NCI-H187 (cell line): Measurements from ENCODE around the gene STYXL1.
A peak's percentile ranks its signal among the peaks of the same experiment; 100 is the strongest.
"Not testable (repeated sequence)": the region's sequence is repeated elsewhere in the genome, so short reads cannot be mapped to it uniquely, and the experiment has no call there.

Source experiments
- DNase-seq, 2 experiments: peaks; one replicate each; lab custom pipeline; 2025; lab: John Stamatoyannopoulos, UW

Gene STYXL1

DNA sequence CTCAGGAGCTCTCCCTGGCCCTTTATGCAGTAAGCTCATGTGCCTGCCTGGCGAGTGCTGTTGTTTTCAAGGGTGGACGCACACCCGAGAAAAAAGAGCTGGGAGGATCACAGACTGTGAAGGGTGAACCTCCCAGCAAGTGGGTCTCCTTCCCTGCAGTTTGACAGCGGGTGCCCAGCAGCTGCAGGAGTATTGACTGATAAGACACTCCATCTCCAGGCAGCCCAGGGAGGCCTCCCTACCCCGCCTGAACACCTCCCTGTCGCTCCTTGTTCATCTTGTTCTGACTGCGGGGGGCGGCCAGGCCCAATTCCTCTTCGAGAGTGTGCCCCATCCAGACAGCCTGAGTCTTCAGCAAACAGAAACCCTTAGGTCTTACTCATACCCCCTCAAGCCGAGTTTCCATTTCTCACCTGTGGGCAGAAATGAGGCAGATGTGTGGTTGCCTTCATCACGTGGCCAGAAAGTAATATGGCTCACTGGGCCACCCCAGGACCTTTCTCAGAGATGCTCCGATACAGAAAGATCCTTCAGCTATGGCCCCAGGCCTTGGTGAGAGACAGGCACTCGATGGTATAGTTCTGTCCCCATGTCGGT lies 17.3 kb upstream of the STYXL1 start:
- no peak for DNase-seq

DNA sequence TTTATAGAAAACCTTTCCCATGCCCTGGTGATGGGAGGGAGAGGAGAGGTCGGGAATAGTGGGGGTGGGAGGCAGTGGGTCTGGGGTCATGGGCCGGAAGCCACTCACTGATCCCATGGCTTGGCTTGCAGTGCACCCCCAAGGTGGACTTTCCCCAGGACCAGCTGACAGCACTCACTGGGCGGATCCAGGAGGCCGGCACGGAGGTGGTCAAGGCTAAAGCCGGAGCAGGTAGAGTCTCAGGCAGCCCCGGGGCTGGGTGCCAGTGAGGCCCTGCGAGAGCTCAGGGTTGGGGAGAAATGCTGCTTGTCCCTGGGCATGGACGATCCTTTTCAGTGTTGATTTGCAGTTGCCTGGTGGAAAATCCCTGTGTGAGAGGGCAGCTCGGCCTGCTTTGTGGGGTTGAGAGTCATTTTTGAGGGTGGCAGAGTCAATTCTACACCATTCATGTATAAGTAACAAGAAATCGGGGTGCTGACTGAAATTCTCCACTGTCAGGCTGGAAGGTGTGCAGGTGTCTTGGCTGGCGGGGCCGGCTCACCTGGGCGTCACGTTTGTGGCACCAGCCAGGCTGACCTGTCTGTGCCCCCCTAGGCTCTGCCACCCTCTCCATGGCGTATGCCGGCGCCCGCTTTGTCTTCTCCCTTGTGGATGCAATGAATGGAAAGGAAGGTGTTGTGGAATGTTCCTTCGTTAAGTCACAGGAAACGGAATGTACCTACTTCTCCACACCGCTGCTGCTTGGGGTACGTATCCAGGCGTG lies 16.6 kb upstream of the STYXL1 start:
- DNase-seq = no peak

DNA sequence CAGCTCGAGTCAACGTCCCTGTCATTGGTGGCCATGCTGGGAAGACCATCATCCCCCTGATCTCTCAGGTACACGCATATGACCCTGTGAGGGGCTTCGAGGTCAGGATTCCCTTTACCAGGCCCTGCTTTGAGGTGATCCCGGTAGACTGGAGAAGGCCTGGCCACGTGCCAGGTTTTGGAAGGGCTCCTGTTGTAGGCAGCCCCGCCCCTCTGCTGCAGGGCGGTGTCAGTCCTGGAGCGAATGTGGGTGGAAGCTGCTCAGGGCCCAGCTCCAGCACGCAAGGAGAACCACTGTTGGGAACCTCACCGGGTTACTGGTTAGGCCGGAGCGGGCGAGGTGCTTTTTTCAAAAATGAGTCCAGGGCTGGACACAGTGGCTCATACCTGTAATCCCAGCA lies 15.7 kb upstream of the STYXL1 start:
- peak in 1 of 2 experiments; percentile 63 for DNase-seq

DNA sequence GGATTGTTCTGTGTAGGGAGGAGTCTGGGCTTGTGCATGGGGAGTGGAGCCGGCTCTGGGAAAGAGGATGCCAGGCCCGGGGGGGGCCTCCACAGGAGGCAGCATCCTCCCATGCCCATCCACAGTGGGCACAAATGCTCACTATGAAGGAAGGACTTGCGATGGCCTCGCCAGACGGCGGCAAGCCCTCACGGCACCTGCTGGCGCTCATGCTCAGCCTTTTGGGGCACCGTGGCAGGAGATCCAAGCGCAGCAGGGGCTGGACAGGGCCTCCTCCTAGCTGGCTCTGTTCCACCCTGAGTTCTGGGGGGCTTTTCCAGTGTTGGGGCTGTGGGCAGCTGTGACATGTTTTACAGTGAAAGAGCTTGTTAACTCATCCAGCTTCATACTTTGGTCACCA lies 15.3 kb upstream of the STYXL1 start:
- DNase-seq = no peak

DNA sequence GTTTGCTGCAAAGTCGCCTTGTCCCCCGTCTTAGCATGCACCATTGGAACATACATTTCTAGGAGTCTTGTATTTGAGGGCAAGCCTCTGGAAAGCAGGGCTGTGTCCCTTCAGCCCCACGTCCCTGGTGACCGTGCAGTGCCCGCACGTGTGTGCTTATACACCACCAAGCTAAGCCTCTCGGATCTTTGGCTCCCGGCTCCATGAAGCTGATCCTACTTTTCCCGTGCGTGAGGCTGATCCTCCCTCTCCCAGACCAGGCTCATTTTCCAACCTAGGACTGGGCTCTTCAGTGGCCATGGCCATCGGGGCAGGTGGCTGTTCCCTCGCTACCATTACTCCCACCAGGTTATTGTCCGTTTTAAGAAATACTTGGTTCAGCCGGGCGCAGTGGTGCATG lies 14.5 kb upstream of the STYXL1 start:
- DNase-seq = no peak

DNA sequence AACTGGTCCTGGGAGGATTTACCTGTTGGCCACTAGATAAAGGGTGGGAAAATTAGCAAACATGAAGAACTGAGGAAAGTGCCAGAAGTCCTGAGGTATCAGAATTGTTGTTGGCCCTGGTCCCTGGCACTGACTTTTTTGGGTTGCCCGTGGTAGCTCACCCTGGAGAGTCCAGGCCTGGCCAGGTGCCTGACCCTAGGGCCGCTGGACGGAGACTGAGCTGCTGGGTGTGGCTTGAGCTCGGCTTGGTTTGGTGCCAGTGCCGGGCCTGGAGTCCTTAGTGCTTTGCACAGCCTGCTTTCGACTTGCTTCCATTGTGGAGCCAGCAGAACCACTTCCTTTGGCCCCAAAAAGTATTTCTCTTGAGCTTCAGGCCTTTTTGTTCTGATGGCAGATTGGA lies 13.0 kb upstream of the STYXL1 start:
- DNase-seq = no peak

DNA sequence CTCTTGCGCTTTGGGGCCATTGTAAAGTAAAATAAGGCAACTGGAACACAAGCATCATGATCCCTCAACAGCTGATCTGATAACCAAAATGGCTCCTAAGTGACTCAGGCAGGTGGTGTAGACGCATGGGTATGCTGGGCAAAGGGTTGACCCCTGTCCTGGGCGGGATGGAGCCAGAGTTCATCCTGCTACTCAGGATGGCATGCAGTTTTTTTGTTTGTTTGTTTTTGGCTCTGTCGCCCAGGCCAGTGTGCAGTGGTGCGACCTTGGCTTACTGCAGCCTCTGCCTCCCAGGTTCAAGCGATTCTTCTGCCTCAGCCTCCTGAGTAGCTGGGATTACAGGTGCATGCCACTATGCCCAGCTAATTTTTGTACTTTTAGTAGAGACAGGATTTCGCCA lies 10.9 kb upstream of the STYXL1 start:
- not testable (repeated sequence) for DNase-seq

DNA sequence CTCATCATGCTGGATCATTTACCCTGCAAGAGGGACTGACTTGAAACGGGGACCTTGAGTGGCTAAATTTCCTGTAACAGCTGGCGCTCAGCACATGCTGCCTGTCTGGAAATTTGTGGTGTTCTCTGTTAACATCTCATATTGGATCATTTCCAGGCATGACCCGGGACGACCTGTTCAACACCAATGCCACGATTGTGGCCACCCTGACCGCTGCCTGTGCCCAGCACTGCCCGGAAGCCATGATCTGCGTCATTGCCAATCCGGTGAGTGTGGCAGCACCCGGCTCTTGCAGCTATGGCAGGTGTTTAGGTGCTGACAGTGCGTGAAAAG lies 10.0 kb upstream of the STYXL1 start:
- DNase-seq = no peak

DNA sequence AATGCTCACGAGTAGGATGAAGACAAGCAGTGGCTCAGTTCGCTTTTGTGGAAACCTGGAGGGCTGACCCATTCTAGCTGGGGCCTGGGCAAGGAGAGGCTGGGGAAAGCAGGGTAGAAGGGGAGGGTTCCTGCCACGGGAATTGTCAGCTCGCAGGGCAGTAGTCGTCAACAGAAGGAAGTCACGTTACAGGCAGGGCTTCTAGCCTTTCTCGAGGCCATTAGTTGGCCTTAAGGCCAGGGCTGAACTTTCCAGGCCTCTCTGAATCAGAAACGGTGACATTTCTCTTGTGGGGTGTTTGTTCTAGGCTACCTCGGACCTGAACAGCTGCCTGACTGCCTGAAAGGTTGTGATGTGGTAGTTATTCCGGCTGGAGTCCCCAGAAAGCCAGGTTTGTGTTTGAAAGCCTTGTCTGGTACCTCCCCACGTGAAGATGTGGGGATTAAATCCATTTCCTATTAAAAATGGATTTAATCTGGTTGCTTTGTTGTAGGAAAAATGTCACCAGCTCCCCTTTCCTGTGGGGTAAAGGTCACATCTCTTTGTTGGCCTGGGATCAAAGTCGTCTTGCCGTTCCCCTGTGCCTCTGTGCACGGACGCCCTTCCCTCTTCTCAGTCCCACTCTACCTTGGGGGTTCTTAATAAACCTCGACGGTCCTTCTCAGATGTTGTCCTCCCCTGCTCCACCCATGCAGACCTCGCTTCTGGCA lies 9.5 kb upstream of the STYXL1 start:
- no peak for DNase-seq

DNA sequence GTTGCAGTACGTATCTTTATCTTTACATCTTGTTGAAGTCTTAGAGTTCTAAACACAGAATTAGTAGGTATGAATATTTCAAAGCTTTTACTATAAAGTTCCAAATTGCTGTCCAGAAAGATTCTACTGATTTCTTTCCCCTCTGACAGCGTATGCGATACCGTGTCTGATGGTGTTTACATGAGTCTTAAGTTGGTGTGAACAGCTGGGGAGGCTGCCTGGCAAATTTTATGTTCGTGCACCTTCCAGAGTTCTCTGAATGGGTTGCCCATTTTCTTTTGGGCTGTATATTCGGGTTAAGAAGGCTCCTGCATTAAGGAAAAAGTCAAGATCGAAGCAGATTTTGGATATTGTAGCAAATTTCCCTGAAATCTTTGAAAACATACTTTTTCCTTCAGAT lies 8.4 kb upstream of the STYXL1 start:
- no peak for DNase-seq

DNA sequence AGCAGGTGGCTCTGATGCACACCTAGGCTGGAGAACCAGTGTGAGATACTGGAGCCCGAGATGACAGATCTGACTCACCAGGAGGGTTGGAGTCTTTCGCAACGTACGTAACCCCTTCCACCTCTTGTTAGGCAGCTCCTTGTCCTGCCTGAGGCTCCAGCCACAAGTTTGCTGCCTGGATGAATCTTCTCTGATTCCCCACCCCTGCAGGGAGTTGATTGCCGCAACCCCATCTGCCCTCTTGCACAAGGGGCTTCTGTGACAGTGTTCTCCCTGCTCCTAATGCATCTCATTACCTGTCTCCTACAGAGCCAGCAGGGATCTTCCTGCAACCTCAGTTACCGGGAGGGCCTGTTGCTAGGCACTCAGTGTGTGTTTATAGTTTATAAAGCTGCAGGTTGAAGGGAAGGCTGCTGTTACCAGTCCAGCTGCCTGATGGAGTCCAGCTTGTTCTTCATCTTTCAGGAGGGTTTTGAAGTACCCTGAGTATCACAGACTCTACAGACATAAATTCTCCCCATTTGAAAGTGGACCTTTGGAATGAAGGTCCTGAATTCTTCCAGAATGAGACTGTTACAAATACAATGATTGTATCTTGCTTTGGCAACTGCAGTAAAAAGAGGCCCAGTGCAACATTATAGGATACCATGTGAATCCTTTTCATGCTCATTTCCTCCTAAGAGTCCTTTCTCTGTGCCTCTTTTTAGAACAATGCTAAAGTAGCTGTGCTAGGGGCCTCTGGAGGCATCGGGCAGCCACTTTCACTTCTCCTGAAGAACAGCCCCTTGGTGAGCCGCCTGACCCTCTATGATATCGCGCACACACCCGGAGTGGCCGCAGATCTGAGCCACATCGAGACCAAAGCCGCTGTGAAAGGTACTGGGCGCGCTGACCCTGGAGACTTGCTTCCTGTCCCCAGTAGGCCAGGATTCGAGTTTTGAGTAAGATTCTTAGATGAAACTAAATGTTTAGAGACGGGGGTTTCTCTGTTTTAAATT lies 6.6 kb upstream of the STYXL1 start:
- DNase-seq = no peak

DNA sequence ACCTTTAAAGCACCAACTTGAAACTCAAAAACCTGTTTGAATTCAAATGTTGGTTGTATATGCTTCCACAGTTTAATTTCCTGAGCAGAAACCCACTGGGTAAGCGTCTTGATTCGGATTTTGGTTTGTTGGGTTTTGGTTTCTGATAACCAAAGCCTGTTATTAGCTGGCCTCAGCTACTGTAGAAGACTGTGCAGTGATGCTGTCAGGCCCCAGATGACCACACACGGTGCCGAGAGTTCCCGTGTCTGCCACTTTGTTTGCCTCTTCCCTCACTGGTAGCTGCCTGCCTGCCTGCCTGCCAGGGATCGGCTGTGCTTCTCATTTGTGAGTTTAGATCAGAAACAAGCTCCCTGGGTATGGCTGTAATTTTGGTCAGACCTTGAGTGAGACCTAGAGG lies 5.7 kb upstream of the STYXL1 start:
- DNase-seq = no peak

DNA sequence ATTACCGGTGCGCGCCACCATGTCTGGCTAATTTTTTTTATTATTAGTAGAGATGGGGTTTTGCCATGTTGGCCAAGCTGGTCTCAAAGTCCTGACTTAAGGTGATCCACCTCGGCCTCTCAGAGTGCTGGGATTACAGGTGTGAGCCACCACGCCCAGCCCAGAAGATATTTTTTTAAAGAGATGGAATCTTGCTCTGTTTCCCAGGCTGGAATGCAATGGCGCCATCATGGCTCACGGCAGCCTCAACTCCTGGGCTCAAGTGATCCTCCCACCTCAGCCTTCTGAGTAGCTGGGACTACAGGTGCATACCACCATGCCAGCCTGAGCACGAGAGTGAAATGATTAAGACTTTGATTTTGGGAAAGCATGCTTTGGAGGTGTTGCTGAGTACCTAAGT lies 4.9 kb upstream of the STYXL1 start:
- DNase-seq = not testable (repeated sequence)

DNA sequence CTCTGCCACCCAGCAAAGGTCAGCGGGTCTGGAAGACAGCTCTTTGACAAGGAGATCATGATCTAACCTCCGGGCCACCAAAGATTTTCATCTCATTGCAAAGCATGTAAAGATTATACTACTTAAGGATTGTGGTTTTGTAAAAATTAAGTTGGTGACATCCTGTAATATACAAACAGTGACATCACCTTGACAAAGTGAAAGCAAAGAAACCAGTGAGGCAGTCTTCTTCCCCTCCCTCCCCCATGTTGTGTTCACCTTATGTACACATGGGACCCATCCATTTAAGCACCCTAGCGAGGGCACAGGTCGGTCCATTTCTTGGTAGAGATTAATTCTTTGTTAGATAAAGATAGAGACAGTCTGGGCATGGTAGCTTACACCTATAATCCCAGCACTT lies 4.0 kb upstream of the STYXL1 start:
- no peak for DNase-seq

DNA sequence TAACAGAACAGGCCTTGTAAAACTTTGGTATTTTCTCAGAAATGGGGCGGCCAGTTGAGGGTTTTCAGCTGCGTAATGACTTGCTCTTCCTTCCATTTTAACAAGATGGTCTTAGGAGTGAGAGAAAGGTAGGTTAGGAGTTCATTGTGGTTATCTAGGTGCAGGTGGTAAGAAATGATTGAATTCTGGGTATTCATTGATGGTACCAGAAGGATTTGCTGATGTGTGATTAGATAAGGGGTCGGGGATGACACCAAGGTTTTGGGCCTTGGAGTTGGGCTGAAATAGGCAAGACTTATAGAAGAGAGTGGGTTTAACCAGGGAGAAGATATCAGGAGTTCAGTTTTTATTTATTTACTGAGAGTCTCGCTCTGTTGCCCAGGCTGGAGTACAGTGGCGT lies 2.7 kb upstream of the STYXL1 start:
- no peak for DNase-seq

DNA sequence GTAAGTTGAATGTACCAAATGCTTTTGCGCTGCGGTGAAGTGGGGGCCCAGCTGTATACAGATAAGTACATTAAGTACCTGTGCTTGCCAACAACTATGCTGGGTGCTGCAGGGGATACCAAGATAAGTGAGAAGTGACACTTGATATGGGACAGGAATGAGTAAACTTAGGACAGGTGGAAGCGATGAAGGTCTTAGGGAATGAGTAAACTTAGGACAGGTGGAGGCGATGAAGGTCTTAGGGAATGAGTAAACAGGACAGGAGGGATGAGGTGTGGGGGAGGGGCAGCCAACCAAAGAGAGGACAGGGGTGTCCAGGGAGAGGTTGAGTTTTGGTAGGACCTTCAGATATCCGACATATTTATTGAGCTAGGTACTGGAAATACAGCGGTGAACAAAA lies 1.5 kb upstream of the STYXL1 start:
- DNase-seq = no peak

DNA sequence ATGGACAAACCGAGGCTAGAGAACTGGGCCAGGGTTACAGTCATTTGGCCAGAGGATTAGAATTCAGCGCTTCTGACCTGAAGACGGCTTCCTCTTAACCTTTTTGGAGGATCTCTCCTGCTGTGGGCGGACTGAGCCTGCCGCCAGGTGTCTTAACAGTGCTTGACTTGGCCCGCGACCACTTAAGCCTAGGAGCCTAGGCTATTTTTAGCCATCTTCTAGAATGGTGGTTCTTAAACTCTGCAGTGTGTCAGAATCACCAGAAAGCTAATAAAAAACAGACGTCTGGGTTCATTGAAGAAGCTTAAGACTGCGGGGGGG lies 828 bp upstream of the STYXL1 start:
- peak; percentile 49 to 61 for DNase-seq

DNA sequence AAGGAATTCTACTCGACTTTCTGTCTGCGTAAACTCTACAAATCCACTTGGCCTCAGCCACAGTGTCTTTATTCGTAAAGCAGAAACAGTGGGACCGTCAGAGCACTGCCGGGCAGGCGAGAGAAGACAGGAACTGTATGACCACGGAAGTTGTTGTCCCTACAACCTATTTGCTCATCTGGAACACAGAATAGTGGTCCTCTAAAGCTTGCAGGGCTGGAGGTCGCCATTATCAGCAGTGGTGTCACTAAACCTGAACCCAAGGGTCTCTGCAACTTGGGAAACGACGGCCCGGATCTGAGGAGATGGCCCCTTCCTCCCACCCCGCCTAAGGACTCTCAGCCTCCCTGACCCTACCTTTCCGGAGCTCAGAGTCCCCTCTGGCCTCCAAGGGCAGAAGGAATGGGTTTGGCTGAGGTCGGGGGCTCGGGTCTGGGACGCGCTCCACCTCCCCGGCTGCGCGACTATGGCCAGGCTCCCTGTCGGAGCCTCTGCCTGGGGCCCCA lies 442 bp downstream of the STYXL1 start:
- no peak for DNase-seq

DNA sequence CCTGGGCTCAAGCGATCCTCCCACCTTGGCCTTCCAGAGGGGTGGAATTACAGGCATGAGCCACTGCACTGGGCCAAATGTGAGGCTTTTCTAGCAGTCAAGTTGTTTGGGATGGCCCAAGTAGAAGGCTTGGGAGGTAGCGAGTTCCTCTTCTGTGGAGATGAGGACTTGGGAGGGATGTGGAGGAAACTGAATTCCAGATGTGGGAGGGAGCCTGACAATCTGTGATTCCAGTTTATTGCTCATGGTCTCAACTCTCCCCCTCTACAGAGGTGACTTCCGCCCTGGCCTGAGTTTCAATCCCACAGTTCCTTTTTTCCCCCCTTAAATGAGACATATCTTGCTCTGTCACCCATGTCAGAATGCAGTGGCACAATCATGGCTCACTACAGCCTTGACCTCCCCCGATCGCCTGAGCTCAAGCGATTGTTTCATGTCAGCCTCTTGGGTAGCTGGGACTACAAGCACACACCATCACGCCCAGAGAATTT lies 3.4 kb downstream of the STYXL1 start:
- no peak for DNase-seq

DNA sequence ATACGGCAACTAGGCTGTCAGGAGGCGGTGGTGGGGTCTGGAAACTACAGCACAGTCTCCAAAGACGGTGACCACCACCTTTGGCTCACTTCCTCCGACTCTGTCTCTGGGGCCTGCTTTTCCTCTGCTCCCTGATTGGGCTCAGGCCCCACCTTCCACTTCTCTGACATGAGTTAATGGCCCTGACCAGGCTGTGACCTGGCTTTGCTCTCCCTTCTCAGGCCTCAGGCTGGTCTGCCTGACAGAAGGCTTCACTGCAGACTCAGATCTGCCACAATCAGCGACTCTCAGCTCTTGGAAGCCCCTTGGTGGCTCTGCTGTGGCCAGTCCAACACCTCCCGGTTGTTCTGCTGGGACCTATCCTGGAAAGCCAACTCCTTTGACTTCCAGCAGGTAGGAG lies 7.7 kb downstream of the STYXL1 start:
- DNase-seq = no peak

DNA sequence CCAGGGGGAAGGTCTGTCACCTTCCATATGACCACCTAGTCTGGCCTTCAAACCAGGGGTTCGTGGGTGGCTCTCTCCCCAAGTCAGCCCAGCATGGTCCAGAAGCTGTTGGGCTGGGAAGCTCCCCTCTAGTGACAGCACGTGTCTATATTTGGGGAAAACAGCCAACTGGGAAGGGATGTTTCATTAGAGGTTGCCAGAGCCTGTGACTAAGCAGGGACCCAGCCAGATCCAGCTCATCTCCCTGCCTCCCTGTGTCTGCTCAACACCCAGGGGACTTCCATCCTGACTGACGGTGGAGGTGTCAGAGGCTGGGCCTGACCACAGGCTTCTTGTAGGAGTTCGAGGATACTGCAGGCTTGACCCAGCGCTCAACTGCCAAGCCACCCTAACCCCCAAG lies 10.5 kb downstream of the STYXL1 start:
- no peak for DNase-seq

DNA sequence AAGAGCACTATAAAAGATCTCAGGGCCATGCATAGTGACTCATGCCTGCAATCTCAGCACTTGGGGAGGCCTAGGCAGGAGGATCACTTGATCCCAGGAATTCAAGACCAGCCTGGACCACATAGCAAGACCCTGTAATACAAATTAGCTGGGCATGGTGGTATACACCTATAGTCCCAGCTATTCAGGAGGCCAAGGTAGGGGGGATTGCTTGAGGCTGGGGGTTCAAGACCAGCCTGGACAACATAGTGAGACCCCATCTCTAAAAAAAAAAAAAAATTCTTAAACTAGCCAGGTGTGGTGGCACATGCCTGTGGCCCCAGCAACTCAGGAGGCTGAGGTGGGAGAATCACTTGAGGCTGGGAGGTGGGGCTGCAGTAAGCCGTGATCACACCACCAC lies 15.8 kb downstream of the STYXL1 start:
- no peak for DNase-seq
